Inferior parietal cortex (tissue), 1 donor: ENCODE measurements around the gene PMM2.
"Not testable (repeated sequence)": the region's sequence is repeated elsewhere in the genome, so short reads cannot be mapped to it uniquely, and the experiment has no call there.

Source experiments
- DNase-seq: peaks from one replicate; pipeline ENCODE4 v3.0.0-alpha.2; 2016; ENCODE audit errors: extremely low spot score

Gene PMM2

DNA sequence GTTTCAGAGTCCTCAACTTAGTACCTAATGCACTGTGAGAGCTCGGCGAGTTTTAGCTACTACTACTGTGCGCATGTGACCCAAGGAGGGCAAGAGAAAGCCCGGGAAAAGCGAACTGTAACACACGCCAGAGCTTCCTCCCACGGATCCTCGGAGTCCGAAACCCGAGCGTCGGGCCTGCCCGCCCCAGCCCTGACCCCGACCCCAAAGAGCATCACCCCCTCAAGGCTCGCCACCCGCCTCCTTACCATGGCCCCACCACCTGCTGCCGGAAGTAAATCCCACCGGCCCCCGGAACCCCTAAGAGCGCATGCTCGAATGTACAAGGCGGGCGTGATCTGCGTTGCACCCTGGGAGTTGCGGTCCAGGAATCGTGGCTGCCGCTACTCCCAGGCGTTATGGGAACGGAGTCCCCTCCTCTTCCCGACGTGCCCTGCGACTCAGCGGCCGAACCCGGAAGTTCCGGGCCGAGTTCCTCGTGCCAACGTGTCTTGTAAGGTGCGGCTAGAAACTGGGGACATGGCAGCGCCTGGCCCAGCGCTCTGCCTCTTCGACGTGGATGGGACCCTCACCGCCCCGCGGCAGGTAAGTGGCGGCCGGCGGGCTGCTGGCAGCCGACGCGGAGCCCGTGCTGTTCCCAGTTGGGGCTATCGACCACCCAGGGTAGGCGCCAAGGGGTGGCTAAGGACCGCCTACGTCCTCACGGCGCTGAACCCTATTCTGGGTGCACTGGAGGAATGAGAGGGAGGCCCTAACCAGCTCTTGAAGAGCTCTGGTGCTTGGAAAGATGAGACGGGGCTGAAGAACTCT is at the start of gene PMM2, which contains the start of gene TMEM186:
PMM2 (plus strand) TSS at position 476 of the 810 bp plus-strand sequence; CDS start at position 520, 44 bp downstream.
TMEM186 (minus strand) TSS at position 276 of the 810 bp plus-strand sequence; CDS start at position 251, 25 bp downstream.
- DNase-seq: peak; percentile 98

DNA sequence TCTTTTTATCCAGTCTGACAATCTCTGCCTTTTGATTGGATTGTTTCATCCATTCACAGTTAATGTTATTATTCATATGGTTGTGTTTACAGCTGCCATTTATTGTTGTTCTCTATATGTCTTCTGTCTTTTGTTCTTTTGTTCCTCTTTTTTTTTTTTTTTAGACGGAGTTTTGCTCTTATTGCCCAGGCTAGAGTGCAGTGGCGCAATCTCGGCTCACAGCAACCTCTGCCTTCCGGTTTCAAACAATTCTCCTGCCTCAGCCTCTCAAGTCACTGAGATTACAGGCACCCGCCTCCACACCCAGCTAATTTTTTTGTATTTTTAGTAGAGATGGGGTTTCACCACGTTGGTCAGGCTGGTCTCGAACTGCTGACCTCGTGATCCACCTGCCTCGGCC is 48.7 kb upstream of the PMM2 start:
- not testable (repeated sequence) for DNase-seq

DNA sequence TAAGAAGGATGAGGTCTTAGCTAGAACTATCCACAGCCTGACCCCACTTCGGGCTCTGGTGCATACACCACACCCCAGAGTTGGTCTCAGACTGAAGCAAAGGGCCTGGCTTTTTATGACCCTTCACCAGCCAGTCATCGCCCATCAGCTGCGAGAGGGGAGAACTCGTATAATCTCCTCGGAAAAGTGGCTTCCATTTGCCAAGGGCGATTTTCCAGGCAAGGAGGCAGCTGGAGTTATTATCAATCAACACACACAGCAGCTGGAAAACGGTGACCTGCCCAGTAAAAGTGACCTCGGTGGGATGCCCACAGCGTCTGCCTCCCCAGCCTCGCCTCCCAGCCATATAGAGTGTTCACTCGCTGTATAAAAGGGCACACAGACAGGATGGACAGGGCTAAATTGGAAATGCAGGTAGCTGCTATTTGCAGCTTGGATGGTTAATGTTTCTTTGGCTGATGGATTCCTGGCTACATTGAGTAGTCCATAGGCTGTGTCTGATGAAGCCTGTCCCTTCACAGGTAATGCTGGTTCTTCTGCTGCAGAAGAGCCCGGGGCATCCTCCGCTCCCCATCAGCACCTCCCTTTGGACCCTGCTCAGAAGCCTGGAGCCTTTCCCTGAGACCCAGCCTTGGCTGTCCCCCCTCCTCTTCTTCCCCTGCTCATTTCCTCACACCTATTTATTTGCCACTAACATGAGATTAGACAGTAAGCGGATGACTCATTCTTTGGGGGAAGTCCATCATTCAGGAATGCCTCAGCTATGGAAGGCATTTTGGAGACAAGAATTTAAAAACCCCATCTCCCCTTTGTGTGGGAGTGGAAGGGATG is 45.9 kb upstream of the PMM2 start:
- no peak for DNase-seq

DNA sequence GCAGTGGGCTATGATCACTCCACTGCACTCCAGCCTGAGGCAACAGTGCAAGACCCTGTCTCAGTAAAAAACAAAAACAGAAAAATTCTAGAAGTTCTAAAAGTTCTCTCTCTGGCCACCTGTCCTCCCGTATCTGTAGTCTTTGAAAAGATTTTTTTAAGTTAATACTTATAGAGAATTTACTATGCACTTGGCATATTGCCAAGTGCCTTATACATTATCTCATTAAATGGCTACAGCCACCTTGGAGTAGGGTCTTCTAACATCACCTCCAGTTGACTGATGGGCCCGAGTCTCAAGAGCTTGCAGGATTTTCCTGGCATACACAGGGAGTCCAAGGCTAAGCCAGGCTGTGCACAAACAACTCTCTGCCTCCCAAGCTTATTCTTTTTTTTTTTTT is 44.9 kb upstream of the PMM2 start:
- no peak for DNase-seq

DNA sequence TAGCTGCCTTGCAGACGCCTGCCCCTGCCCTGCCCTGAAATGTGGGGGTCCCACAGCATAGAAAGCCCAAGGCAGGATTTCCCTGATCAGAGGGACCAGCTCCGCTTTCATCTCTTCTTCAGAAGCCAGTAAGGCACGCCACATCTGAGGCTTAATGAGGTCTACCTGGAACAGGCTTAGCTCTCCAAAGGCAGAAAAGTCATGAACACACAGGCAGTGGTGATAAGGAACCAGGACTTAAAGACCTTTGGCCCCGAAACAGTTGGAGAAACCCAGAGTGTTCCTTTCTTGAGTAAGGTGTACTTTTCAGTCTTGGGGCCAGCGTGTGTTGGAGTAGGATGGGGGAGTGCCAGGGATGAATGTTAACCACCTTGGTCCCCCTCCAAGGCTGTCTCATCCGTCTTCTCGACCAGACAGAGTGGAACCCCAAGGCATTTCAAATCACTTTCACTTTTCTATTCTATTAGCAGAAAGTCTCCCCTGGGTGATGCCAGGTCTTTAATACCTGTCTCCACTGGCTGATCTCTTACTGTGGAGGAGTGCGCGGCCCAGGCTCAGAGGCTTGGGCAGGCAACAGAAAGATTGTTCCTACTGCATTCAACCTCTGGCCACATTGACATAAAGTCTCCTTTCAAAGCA is 44.1 kb upstream of the PMM2 start:
- DNase-seq: no peak

DNA sequence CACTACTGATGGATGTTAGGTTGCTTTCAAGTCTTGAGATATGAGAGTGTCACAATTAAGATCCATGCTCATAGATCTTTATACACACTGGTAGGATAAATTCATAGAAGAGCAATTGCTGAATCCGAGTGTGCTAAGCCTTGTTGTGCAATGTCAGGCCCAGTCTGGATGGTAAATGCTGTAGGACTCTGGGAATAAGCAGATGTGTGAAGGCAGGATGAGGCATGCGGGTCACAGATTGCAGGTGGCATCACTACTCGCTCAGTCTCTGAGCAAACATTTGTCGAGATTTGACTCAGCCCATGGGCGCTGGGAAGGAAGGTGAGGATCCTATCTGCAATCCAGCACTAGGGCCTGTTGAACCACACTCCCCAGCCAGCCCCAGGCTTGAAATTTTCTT is 40.9 kb upstream of the PMM2 start:
- no peak for DNase-seq

DNA sequence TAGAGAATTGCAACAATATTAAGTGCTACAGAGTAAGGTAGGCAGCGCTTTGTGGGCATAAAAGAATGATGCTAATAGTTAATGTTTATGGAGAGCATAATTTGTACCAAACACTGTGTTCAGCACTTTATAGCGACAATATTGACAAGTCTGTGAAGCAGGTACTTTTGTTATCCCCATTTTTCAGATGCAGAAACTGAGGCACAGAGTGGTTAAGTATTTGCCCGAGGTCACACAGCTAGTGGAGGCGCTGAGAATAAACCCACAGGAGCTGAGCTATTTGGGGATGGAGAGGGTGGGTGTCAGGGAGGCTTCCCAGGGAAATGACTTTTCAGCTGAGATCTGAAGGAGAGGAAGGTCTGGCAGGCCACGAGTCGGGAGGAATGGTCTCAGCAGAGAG is 39.6 kb upstream of the PMM2 start:
- no peak for DNase-seq

DNA sequence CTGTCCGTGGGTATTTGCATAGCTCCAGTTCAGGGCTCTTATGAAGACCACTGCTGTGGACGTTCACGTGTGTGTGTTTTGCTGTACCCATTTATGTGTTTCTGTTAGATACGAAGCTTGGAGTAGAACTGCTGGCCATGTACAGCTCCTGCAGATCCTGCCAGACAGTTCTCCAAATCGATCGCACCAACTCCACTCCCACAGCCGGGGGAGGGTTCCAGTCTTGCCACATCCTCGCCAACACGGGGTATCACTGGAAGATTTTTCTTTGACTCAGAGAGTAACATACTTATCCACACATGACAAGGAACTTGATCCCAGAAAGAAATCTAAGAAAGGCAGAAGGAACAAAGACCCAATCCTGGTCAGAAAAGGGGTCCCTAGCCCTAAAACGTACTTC is 37.6 kb upstream of the PMM2 start:
- no peak for DNase-seq

DNA sequence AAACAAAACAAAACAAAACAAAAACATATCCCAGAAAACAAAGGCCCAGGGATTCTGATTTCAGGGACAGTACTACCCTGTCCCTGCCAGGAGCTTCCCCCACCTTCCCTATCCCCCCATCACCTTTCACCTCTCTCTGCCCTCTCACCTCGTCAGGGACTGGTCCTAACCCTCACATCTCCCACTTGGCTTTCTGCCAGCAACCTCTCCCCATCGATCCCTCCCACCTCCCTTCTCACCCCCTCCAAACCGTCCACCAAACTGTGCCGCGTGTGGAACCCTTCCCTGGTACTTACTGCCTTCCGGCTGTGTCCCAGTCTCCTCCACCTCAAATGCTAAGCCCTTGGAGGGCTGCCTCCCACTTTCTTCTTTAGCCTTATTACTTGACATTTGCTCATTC is 36.6 kb upstream of the PMM2 start:
- DNase-seq: no peak

DNA sequence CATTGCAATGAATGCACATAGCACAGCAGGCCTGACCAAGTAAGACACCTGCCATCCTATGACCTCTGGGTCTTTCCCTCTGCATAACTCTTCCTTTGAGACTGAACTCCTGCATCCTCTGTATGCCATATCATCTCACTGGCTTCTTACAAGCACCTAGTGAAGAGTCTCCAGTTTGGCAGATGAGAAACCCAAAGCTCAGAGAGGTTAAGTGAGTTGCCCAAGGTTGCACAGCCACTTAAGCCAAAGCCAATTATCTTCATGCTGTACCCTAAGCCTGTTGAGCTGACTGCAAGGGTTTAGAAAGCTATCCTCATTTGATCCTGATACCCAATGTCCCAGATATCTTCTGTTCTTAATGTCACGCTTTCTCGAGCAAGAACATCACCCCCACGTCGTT is 35.4 kb upstream of the PMM2 start:
- no peak for DNase-seq

DNA sequence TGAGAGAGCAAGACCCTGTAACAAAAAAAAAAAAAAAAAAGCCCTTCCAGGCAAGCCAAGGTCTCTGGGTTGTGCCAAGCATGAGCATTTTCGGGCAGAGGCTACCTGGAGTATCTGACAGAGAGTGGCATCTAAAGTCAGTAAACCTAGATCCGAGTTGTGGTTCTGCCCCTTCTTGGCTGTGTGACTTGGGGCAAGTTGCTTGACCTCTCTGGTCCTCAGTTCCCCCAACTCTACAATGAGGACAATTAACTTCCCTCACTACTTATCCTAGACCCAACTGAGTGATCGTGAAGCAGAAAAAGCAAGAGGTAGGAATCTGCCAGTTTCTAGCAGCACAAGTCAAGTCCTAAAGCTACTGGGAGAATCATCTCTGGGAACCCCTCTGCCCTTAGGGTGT is 34.6 kb upstream of the PMM2 start:
- DNase-seq: no peak

DNA sequence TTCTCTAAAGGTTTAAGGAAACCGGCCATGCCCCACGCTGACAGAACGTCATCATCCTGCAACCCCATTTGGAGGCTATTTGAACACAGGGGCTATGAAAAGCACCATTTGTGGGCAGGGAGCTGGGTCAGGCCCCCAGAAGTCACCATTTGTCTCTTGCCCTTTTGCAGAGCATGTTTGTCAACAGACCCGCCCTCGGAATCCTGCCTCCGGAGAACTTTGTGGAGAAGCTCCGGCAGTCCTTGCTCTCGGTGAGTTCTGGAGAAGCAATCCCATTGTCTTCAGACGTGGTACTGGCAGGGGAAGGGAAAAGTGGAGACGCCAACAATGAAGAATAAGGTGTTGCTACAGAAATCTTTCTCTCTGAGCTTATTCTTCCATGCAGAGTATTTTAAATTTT is 33.7 kb upstream of the PMM2 start:
- DNase-seq: no peak

DNA sequence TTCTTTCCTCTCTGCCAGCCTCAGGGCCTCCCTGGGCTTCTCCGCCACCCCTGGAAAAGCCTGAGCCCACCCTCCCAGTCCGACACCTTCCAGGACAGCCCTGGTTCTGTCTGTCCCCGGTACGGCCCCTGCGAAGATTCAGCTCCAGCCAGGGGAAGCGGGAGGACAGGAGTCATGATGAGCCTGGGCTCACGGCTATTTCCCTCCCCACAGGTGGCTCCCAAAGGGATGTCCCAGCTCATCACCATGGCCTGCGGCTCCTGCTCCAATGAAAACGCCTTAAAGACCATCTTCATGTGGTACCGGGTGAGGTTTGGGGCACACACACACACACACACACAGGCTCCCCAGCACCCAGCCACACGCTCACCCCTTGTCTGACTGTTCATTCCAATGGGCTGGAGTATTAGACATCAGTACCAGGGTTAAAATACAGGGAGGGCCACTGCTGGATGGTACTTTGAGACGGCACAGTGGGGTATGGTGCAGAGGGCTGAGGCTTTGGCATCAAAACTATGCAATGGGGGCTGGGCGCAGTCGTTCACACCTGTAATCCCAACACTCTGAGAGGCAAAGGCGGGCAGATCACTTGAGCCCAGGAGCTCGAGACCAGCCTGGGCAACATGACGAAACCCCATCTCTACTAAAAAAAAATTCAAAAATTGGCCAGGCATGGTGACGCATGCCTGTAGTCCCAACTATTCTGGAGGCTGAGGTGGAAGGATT is 33.0 kb upstream of the PMM2 start:
- DNase-seq: no peak

DNA sequence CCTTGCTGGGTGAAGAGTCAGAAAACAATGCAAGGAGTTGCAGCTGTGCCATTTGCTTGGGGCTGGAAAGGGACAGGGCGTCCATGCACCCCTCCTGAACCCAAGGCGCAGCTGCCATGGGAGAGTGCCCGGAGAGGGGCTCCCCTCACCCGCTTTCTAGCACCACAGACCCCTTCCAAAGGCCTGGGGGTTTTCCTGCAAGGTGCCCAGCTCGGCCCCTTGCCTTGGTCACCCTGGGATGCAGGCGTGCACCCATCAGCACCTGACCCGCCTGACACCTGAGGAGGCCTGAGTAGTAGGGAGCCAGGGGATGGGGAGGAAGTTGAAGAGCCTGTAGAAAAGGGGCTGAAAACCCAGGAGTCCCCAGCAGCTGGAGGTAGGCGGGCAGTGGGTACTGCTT is 30.5 kb upstream of the PMM2 start:
- no peak for DNase-seq

DNA sequence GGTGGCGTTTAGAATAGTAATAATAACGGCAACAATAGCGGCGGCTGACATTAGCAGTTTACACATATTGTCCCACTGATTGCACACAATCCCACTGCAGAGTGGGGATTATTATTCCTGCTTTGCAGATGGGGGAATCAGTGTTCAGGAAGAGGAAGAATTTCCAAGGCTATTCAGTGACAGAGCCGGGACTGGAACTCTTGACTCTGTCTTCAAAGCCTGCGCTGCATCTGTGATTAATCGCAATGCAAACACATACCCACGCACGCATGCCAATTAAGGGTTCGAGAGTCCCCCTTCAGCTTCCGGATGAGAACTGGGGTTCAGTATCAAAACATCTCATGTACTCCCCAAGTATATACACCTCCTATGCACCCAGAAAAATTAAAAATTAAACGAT is 29.4 kb upstream of the PMM2 start:
- DNase-seq: no peak

DNA sequence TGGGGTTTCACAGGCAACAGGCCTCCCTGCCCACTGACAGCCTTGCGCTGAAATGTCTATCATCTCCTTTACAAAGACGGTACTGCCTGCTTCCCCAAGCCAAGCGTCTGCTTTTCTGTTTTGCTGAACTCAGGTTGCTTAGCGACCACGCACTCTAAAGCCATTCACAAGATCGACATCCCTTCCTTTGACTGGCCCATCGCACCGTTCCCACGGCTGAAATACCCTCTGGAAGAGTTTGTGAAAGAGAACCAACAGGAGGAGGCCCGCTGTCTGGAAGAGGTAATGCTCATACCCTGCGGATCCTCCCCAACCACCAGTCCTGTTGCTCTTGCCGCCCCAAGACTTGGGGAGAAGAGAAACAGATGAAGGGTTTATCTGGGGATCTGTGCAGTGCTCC is 28.9 kb upstream of the PMM2 start:
- DNase-seq: no peak

DNA sequence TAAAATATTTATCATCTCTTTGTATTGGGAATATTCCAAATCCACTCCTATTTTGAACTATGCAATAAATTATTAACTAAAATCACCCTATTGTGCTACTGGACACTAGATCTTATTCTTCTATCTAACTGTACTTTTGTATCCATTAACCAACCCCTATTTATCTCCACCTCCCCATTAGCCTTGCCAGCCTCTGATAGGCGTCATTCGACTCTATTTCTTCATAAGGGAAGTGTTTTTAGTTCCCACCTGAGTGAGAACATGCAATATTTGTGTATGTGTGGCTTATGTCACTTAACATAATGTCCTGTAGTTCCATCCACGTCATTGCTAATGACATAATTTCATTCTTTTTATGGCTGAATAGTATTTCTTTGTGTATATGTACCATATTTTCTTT is 24.1 kb upstream of the PMM2 start:
- DNase-seq: no peak

DNA sequence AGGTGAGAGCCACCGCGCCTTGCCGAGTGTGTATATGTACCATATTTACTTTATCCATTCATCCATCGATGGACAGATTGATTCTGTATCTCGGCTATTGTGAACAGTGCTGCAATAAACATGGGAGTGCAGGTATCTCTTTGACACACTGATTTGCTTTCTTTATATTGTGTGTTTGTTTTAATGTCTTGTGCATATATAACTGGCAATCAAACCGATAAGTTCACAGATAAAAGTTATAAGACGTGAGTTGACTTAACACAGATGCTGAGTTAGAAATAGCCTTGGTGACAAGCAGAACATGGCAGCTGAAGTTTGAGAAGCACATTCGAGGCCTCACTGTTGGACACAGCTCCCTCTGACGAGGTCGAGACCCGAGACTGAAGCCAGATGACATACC is 23.4 kb upstream of the PMM2 start:
- no peak for DNase-seq

DNA sequence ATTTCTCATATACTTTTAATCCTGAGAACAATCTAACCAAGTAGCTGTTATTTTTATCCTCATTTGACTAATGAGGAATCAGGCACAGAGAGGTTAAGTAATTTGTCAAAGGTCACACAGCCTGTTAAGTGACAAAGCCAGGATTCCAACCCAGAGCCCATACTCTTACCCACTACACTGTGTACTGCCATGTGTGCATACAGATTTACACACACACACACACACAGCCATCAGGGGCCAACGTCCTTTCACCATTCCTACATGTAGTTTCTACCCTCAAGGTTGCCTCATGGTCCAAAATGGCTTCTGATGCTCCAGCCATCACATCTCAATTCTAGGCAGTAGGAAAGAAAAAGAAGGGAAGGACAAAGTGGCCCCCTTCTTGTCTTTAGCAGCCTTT is 22.3 kb upstream of the PMM2 start:
- no peak for DNase-seq

DNA sequence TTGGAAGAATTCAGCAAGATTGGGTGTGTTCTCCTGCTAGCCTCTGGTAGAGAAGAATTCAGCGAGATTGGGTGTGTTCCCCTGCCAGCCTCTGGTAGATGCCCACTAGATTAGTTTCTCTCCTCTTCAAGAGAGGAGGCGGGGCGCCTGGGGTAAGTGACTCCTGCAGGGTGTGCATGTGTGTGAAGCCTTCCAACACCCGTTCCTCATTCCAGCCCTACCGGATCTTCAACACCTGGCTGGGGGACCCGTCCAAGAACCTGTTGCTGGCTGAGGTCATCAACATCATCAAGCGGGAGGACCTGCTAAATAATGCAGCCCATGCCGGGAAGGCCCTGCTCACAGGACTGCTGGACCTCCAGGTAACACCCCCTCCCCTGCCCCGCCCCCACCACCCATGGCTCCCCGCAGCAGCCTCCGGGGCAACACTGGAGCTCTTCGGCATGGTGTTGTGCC is 21.5 kb upstream of the PMM2 start:
- DNase-seq: no peak

DNA sequence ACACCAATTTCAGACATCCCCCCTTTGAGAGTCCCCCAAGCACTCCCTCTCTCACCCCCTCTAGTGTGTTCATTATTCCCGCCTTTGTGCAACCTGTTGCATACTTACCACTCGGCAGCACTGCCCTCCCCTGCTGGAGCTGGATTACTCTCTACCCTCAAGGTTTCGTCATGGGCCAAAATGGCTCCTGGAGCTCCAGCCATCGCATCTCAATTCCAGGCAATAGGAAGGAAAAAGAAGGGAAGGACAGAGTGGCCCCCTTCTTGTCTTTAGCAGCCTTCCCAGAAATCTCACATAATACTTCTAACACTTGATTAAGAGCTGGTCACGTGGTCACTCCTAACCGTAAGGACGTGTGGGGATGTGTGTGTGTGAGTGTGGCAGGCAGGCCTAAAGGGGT is 20.4 kb upstream of the PMM2 start:
- no peak for DNase-seq

DNA sequence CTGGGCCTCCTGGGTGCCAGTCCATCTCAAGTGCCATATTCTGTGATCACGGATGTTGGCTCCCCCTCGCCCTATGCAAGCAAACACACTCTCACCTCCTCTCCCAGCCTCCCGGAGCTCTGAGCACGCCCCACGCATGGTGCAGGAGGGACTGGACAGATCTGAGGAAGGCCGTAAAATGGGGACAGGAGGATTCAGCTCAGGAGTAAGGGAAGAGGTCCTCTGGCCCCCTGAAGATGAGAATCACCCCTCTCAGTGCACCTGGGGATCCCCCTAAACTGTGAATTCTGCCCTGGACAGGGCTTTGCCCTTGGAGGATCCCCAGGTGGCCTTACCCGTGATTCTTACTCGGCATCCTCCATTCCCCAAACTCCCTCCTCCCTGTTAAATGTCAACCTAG is 15.8 kb upstream of the PMM2 start:
- DNase-seq: no peak
